Omental fat pad (tissue), 4 donors: ENCODE data around the gene PHYKPL. TPM values are rescaled to one million over a fixed set of nuclear protein-coding genes. Genes with fewer than 3 reads are reported as not detected.
"Not testable (repeated sequence)": the region's sequence is repeated elsewhere in the genome, so short reads cannot be mapped to it uniquely, and the experiment has no call there.

Experiments
- ATAC-seq: fragments of 150-250 bp; one replicate; pipeline ENCODE4 v1.9.1; 2016; ENCODE audit warnings: mild to moderate bottlenecking, moderate library complexity; ENCODE audit not compliant: low FRiP score
- DNase-seq: peaks from one replicate; pipeline ENCODE4 v3.0.0-alpha.2; 2019; ENCODE audit warnings: low spot score
- total RNA-seq, 4 donors: library from RNA; depleted of rRNA; stranded (reverse); fragments of >200 nt; gene quantifications; one replicate each; pipeline ENCODE4 v1.1.0, GENCODE V29; 2016
- TF ChIP-seq, protein P1 (sequence below), 3 donors: fragments of 450-650 bp; IDR thresholded peaks; one replicate each; pipeline ENCODE4 v1.5.1; 2016 to 2017; ENCODE audit warnings: antibody characterized with exemption in 3 of 3, mild to moderate bottlenecking in 3 of 3, moderate library complexity in 2 of 3

Gene PHYKPL
- total RNA-seq, 4 donors from 2014 or later, result 62.3 to 104 (median 82.0) TPM

DNA sequence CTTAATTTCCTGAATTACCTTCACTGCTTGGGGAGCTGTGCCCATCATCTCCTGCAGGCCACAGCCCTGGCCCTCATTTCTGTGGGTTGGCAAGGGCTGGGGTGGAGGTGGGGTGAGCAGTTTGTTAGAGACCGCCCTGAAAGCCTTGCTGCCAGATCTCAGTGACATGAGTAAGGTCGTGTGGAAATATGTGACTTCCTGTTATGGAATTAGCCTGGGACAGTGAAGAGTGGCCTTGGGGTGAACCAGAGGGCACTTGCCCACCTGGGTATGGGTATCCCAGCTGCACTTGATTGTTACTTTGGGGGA is 30.7 kb downstream of the PHYKPL start:
- ATAC-seq, result no peak
- peak; percentile 7 for DNase-seq
- TF ChIP-seq, protein P1, sequence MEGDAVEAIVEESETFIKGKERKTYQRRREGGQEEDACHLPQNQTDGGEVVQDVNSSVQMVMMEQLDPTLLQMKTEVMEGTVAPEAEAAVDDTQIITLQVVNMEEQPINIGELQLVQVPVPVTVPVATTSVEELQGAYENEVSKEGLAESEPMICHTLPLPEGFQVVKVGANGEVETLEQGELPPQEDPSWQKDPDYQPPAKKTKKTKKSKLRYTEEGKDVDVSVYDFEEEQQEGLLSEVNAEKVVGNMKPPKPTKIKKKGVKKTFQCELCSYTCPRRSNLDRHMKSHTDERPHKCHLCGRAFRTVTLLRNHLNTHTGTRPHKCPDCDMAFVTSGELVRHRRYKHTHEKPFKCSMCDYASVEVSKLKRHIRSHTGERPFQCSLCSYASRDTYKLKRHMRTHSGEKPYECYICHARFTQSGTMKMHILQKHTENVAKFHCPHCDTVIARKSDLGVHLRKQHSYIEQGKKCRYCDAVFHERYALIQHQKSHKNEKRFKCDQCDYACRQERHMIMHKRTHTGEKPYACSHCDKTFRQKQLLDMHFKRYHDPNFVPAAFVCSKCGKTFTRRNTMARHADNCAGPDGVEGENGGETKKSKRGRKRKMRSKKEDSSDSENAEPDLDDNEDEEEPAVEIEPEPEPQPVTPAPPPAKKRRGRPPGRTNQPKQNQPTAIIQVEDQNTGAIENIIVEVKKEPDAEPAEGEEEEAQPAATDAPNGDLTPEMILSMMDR (IDR thresholded peaks at IDR 0.05), result no peak

DNA sequence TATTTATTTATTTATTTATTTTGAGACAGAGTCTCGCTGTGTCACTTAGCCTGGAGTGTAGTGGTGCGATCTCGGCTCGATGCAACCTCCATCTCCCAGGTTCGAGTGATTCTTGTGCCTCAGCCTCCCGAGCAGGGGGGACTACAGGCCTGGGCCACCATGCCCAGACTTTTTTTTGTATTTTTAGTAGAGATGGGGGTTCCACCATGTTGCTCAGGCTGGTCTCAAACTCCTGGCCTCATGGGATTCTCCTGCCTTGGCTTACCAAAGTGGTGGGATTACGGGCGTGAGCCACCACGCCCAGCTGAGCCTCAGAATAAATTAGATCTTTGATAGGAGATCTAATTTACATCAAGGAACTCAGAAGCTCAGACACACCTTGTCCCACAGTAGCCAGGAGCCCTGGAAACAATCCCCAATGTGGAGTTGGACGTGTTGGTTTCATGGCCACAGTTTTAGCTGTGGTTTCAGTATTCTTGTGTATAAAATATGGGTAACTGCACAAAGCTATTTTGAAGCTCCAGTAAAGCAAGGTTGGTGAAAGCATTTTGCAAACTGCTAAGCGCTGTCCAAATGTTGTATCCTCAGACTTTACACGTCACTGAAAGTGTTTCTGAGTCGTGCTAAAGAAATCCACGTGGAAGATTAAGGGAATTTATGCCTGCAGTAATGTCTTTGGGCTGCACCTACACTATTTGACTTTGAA is 31.2 kb downstream of the PHYKPL start:
- peak; percentile 15 for DNase-seq
- TF ChIP-seq, protein P1 (IDR thresholded peaks at IDR 0.05), result no peak
- no peak for ATAC-seq

DNA sequence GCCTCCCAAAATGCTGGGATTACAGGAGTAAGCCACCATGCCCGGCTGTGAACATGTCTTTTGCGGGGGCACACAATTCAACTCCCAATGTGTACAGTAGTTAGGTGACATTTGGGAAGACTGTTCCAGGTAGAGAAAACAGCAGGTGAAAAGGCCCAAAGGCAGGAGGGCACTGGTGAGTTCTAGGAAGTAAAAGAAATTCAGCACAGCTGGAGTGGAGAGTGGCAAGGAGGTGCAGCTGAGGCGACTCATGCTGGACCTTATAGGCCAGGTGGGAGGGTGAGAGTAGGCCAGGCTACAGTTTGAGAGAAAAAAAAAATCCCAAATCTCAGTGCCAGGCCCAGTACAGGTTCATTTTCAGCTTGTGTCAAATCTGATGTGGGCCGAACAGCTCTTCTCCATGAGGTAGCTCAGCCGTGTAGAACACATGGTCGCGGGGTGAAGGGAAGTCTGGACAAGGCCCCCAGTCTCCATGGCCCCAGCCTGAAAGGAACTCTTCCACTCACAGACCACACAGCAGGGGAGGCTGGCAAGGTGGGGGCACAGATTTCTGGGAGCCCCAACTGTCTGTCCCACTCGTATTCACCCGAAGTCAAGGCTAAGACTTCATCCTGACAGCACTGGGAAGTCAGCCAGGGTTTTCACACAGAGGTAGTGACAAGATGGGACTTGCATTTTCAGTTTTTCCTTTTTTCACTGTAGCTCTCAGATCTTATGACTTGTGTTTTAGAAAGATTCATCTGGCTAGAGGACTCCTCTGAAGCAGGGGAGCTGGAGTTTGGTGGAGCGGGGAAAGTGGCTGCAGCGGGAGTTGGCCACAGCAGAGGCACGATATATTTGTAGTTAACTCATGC is 32.8 kb downstream of the PHYKPL start:
- no peak for ATAC-seq
- TF ChIP-seq, protein P1 (IDR thresholded peaks at IDR 0.05), result no peak
- DNase-seq, result peak; percentile 16

DNA sequence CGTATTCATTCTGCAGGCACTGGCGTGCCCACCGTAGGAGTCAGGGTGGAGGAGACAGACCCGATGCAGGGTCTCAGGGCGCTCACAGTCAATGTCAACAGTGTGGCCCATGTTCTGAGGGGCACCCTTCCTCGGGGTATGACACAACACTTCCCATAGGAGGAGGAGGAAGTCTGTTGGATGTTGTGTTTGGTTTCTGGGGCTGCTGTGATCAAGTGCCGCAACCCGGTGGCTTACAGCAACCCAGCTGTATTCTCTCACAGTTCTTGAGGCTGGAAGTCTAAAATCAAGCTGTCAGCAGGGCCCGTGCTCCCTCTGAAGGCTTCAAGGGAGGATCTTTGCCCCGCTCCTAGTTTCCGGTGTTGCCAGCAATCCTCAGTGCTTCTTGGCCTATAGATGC is 33.9 kb downstream of the PHYKPL start:
- peak; percentile 14 for DNase-seq
- no peak for ATAC-seq
- TF ChIP-seq, protein P1 (IDR thresholded peaks at IDR 0.05), result no peak

DNA sequence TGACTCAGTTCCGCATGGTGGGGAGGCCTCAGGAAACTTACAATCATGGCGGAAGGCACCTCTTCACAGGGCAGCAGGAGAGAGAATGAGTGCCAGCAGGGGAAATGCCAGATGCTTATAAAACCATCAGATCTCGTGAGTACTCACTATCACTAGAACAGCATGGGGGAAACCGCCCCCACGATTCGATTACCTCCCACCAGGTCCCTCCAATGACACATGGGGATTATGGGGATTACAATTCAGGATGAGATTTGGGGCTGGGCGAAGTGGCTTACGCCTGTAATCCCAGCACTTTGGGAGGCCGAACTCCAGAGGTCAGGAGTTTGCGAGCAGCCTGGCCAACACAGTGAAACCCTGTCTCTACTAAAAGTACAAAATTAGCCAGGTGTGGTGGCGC is 34.5 kb downstream of the PHYKPL start:
- not testable (repeated sequence) for ATAC-seq
- DNase-seq, result peak; percentile 22

DNA sequence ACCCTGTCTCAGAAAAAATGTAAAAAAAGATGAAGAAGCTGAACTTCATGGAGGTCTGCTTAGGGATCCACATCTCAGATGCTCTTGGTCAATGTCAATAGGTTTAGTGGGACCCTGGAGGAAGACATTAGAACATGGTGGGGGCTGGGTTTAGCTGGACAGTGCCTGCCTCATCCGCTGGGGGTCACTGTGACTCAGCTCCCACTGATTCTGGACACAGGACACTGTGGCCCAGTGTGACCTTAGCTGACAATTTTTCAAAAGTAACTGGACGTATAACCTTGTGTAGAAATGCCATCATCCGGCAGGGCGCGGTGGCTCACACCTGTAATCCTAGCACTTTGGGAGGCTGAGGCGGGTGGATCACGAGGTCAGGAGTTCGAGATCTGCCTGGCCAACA is 35.6 kb downstream of the PHYKPL start:
- TF ChIP-seq, protein P1 (IDR thresholded peaks at IDR 0.05), result no peak
- DNase-seq (no peak), ATAC-seq (no peak)

DNA sequence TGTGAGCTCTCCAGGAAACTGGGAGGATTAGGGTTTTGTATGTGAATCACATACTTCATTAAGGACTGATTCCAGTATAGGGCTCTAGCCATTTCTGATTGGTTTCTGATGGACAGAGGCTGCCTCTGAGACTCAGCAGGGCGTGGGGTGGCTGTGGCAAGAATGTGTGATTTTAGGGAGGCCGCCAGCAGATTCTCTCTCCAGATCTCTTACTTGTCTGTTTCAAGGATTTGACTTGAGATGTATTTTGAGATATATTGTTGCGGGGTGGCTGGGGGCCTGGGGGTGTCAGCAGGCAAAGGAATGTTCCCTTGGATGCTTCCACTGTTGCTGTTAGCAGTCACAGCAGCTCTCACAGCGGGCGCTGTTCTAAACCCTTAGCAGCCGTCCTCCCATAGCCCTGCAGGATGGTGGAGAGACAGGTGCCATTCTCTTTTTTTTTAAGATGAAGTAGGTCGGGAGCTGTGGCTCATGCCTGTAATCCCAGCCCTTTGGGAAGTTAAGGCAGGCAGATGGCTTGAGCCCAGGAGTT is 36.3 kb downstream of the PHYKPL start:
- ATAC-seq (no peak), DNase-seq (no peak)
- TF ChIP-seq, protein P1 (IDR thresholded peaks at IDR 0.05), result no peak
